GM12801 (cell line): ENCODE data around the gene SLC38A10.

ENCODE experiments used
- TF ChIP-seq, protein P1 (sequence below): IDR thresholded peaks from one replicate; pipeline ENCODE4 v1.5.1; 2011; ENCODE audit warnings: control low read depth; ENCODE audit not compliant: insufficient read length; ENCODE audit errors: extremely low read depth

SLC38A10 gene

GRCh38 chr17:81307636-81308560, 12.8 kb upstream of the SLC38A10 start:
- TF ChIP-seq, protein P1, sequence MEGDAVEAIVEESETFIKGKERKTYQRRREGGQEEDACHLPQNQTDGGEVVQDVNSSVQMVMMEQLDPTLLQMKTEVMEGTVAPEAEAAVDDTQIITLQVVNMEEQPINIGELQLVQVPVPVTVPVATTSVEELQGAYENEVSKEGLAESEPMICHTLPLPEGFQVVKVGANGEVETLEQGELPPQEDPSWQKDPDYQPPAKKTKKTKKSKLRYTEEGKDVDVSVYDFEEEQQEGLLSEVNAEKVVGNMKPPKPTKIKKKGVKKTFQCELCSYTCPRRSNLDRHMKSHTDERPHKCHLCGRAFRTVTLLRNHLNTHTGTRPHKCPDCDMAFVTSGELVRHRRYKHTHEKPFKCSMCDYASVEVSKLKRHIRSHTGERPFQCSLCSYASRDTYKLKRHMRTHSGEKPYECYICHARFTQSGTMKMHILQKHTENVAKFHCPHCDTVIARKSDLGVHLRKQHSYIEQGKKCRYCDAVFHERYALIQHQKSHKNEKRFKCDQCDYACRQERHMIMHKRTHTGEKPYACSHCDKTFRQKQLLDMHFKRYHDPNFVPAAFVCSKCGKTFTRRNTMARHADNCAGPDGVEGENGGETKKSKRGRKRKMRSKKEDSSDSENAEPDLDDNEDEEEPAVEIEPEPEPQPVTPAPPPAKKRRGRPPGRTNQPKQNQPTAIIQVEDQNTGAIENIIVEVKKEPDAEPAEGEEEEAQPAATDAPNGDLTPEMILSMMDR = no peak

DNA sequence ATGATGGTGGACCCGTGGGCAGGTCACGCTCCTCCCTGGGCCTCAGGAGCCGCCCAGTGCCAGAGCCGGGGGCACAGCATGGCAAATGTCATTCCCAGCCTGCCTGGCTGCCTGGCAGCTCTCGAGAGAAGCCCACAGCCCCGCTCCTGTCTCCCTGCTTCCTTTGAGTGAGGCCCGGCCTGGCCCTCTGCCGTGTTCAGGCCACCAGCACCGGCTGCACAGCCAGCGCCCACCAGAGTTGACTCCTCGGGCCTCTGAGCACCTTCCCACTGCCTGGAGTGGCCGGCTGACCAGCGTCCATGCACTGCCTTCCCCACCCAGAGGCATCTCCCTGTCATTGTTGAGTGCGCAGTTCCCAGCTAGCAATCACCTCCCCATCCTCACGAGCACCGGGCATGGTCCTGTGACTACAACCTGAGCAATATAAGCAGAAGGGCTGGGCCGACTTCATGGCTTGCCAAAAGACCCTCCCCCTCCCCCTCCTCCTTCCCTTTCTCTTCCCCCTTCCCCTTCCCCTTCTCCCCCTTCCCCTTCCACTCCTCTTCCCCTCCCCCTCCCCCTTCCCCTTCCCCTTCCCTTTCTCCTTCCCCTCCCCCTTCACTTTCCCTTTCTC, 11.9 kb upstream of the SLC38A10 start:
- TF ChIP-seq, protein P1 = no peak

DNA sequence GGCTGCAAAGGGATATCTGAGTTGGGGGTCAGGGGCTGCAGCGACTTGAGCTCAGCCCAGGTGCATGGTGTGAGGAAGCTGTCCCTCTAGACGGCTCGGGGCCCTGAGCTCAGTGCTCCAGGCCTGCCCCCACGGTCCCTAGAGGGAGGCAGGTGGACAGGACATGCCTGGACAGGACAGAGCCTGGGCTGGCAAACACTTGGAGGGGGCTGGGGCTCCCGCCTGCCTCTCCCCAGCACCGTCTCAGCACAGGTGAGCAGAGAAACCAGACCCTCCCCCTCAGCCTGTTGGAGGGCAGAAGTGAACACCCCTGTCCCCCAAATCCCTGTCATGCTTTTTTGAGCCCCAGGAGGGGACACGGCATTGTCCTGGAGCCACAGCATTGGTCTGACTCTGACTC, 11.4 kb upstream of the SLC38A10 start:
- TF ChIP-seq, protein P1 = no peak

- TF ChIP-seq, protein P1 = no peak
Measured at GRCh38 chr17:81305051-81305630, 10.0 kb upstream of the SLC38A10 start.

DNA sequence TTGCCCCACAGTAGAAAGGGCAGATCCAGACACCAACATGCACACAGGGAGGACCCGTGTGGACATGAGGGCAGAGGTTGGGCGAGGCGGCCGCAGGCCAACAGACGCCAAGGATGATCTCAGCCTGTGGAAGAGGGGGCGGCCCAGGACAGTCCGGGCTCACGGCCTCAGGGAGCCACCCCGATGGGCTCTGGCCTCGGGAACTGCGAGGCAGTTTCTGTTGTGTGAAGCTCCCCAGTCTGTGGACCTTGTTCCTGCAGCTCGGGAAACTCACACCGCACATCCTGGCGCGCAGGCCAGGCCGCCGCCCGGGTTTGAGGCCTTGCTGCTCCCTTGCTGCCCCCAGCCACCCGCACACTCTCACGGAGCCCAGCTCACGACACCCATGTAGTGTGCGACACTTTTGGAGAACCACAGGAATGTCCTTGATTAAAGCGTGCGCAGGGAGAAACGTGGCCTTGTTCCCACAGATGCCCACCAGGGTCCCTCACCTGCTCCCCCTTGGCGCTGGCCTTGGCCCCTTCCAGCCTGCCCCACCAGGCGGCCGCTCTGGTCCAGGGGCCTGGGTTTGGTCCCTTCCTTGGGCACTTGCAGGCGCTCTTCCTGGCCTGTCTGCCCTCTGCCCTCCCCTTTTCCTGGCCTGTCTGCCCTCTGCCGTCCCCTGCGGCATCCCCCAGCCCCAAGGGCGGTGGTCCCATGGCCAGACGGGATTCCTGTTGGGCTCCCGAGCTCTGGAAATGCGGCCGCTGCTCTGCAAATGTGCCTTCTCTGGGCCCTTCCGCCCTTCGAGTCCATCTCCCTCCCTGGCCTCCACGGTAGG, 9.3 kb upstream of the SLC38A10 start:
- TF ChIP-seq, protein P1 = no peak

DNA sequence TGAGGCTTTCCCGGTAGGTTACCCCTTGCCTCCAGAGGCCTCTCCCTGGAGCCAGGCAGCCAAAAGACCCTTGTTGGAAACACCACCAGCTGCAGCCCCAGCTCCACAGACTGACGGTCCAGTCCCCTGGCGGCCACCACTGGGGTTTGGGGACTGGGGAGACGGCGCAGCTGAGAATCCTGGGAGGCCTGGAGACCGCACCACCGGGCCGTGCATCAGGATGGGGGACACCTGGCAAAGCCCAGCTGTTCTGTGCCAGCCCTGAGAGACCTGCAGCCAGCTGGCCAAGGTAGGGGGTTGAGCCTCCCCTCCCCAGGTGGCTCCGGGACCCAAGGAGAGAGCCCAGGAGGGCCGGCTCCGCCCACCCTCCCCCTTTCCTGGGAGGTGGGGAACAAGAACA, 8.3 kb upstream of the SLC38A10 start:
- TF ChIP-seq, protein P1 = no peak
